ENCODE results near the gene IMPACT.
A peak's percentile ranks its signal among the peaks of the same experiment; 100 is the strongest.

Gene IMPACT, protein sequence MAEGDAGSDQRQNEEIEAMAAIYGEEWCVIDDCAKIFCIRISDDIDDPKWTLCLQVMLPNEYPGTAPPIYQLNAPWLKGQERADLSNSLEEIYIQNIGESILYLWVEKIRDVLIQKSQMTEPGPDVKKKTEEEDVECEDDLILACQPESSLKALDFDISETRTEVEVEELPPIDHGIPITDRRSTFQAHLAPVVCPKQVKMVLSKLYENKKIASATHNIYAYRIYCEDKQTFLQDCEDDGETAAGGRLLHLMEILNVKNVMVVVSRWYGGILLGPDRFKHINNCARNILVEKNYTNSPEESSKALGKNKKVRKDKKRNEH

DNA sequence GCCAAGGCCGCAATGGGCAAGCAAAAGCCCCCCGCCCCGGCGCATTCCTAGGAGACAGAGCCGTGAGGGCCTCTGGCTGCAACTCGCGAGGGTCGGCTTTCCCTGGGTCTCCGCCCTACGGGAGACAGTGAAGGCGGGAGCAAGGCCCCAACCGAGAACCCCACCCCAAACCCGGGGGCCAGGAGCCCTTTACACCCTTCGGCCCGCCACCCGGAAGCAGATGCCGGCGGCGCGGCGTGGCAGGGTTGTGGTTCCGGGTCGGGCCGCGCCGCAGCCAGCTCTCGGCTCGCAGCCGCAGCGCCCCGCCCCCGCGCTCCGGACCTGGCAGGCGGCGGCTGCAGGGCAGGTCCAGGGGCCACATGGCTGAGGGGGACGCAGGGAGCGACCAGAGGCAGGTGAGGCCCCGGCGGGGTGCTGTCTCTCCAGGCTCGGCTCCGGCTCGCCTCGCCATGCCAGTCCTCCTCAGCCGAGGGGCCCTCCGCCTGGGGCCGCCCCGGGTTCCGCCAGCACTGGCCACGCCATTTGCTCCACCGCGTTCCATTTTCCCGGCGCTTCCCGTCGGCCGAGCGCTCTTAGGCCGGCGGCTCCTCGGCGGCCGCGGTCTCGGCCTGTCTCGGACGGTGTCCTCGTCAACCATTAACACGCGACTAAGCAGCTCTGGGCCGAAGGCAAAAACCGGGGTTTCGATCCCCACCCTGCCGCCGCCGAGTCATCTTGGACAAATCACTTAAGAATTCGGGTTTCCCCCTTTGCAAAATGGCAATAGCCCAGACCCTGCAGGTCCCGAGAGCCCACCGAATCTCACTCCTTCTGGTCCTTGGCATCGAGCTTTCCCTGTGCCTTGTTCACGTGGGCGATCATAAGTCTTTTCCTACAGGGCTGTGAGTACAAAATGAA lies at the start of gene IMPACT:
IMPACT (plus strand) TSS at position 273 of the 897 bp plus-strand sequence; CDS start at position 360, 87 bp downstream.
- peak; percentile 93 for DNase-seq (ENCODE audit: low read depth, low spot score)

DNA sequence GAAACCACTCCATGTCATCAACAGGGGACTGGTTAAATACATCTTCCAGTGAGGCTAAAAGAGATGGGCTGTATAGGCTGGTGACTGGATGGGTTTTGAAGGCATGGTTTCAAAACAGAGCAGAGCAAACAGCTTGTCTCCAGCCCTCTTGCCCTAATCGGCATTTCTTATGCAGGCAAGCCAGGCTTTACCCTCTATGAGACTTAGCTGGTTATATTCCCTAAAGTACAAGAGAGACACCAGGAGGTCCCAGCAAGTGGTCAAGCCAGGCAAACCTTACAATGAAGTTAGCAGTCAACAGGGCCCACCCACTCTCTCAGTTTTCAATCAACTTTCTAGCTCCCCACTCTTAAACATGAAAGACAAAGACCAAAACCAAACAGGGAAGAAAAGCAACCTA lies 47.9 kb upstream of the IMPACT start:
- no peak for DNase-seq (ENCODE audit: low read depth, low spot score)

DNA sequence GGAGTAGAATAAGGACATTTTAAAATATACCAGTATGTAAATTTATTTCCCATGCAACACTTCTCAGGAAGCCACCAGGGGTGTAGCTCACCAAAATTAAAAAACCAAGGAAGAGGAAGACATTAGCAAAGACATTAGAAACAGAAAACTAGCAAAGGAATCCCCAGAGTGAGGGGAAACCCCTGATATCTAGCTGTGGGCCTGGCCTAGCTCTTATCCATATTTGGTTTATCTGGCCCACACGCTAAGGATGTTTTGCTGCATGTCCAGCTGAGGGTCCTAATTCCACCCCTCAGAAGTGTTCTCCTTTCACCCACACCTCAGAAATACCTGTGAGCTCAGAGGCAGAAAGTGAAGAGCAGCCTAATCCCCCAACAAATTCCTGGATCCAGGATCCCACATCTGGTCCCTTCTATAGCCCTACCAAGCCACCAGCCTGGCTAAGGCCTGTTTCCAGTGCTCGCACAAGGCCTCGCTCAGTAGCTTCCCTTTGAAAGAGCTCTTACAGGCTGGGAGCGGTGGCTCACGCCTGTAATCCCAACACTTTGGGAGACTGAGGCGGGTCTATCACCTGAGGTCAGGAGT lies 46.2 kb upstream of the IMPACT start:
- DNase-seq (ENCODE audit: low read depth, low spot score): no peak

- DNase-seq (ENCODE audit: low read depth, low spot score): no peak
These were observed 45.3 kb upstream of the IMPACT start for GRCh38 chr18:24381126-24381525.

- no peak for DNase-seq (ENCODE audit: low read depth, low spot score)
These were observed 39.8 kb upstream of the IMPACT start for GRCh38 chr18:24386681-24387080.

- DNase-seq (ENCODE audit: low read depth, low spot score): no peak
These were observed 37.5 kb upstream of the IMPACT start for GRCh38 chr18:24388957-24389356.

DNA sequence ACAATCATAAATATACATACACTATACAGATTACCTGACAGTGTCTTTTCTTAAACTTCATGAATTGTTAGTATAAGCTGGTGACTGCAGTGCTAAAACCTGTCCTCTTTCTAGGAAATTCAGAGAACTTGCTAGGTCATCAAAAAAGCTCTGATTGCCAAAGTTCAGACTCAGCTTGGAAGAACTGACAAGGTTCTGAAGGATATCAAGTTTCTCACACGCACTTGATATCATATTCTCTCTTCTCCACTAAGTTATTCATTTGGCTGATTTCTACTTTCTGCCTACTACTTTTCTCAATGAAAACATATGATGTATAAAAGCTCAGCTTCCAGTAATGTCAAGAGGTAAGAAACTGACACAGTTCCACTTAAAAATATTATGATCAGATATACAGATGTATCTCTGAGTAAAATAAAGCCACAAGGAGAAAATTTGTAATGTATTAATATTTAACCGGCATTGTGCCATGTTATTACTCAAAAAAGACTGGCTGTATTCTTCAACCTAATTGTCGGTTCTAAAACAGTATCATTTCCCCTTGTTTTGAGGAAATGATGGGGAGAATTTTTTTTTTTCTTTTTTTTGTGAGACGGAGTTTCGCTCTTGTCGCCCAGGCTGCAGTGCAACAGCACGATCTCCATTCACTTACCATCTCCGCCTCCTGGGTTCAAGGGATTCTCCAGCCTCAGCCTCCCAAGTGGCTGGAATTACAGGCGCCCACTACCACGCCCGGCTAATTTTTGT lies 31.2 kb upstream of the IMPACT start:
- no peak for DNase-seq (ENCODE audit: low read depth, low spot score)

DNA sequence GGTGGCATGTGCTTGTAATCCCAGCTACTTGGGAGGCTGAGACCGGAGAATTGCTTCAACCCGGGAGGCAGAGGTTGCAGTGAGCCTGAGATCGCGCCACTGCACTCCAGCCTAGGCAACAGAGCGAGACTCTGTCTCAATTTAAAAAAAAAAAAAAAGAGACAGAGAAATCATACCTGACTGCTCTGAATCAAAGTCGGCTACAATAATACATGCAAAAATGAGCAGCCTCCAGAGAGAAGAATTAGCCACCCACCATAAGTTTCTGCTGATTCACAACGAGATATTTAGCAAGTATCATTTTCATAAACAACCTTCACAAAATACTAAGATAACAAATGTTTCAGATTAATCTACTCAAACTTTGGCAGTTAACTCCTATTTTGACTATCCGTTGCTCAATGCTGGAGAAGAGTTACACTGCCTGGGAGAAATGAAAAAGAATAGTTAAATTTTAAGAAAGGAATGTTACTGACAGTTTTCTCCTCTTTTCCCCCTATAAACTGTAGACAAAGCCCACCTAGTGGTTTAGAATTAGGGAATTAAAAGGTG lies 30.3 kb upstream of the IMPACT start:
- DNase-seq (ENCODE audit: low read depth, low spot score): no peak

GRCh38 chr18:24397131-24397693 lies 29.3 kb upstream of the IMPACT start:
- DNase-seq (ENCODE audit: low read depth, low spot score): peak; percentile 75

GRCh38 chr18:24397694-24398368 lies 28.6 kb upstream of the IMPACT start, which contains the start of gene OSBPL1A:
OSBPL1A (minus strand) TSS chr18:24397824; CDS start chr18:24377533, 20,291 bp downstream.
- peak; percentile 97 for DNase-seq (ENCODE audit: low read depth, low spot score)

GRCh38 chr18:24398540-24398939 lies 27.9 kb upstream of the IMPACT start:
- peak; percentile 61 for DNase-seq (ENCODE audit: low read depth, low spot score)

DNA sequence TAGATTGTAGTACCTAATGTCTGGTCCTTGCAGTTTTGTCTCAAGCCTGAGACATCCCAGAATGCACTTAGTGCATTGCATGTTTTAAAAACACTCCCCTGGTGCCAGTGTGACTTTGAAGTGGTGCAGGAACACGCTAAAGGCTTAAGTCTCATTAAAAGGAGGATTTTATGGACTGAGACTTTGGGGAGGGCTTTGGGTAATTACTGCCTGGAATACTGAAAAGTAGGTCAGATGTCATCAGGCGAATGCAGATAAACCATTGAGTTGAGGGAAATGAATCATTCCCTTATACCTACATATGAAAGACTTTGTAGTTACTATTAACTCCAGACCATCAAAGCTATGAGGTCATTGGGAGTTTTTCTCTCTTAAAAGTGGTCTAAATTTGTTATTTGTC lies 25.9 kb upstream of the IMPACT start:
- peak; percentile 33 for DNase-seq (ENCODE audit: low read depth, low spot score)

GRCh38 chr18:24402209-24402785 lies 24.2 kb upstream of the IMPACT start:
- DNase-seq (ENCODE audit: low read depth, low spot score): no peak

DNA sequence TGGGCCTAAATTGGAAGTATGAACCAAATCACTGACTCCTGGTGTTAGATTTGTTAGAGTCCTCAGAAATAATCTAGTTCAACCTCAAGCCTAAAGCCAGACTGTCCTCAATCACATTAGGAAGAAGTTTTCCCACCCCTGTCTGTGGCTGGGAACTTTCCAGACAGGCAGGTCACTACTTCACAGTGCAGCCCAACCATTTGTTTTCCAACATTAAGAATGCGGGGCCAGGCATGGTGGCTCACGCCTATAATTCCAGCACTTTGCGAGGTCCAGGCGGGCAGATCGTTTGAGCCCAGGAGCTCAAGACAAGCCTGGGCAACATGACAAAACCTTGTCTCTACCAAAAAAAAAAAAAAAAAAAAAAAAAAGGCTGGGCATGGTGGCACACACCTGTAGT lies 23.4 kb upstream of the IMPACT start:
- no peak for DNase-seq (ENCODE audit: low read depth, low spot score)

- no peak for DNase-seq (ENCODE audit: low read depth, low spot score)
These were observed 21.9 kb upstream of the IMPACT start for GRCh38 chr18:24404591-24404990.

GRCh38 chr18:24408496-24408895 lies 18.0 kb upstream of the IMPACT start:
- no peak for DNase-seq (ENCODE audit: low read depth, low spot score)

GRCh38 chr18:24413148-24413547 lies 13.3 kb upstream of the IMPACT start:
- no peak for DNase-seq (ENCODE audit: low read depth, low spot score)

GRCh38 chr18:24414349-24415003 lies 12.0 kb upstream of the IMPACT start:
- no peak for DNase-seq (ENCODE audit: low read depth, low spot score)

DNA sequence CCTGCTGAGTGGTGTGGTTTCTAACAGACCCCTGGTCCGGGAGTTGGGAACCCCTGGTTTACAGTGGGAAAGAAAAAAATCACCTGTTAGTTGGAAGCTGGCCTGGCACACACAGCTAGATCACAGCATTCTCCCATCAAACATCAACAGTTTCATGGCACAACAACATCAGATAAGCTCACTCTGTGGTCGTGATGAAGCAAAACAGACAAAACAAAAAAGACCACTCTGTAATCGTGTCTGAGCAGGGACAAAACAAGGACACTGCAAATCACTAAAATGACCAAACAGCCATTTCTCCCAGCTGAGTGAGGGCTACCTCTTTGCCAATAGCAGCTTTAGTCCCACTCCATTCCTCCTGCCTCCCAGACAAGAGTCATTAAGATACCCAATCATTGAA lies 9.0 kb upstream of the IMPACT start:
- no peak for DNase-seq (ENCODE audit: low read depth, low spot score)

Data from astrocyte of the hippocampus (primary cell).